HG03457 (cell line): ENCODE data around the gene ANAPC5.

Source experiments
- ATAC-seq: cut with Tn5 transposase; IDR thresholded peaks from one replicate; pipeline ENCODE4 v1.9.1; 2021; ENCODE audit warnings: moderate number of reproducible peaks; ENCODE audit not compliant: unreplicated experiment

ANAPC5 gene

GRCh38 chr12:121259074-121259473 lies 93.1 kb downstream of the ANAPC5 start:
- no peak for ATAC-seq
